ENCODE results near the gene IFNA8. TPM values are rescaled to one million over a fixed set of nuclear protein-coding genes. Genes with fewer than 3 reads are reported as not detected.

The IFNA8 gene
- total RNA-seq, 2 donors from 2014 or later = not detected

GRCh38 chr9:21412107-21412506, 3.2 kb downstream of the IFNA8 start:
- Histone ChIP-seq H3K9me3 (no peaks in the 10 kb centered on the region), H3K4me3 (no peak overlapping the region), H3K27me3 (replicated peaks; ENCODE audit: insufficient read depth) (no peaks in the 10 kb centered on the region), H3K36me3 (no peaks in the 10 kb centered on the region), H3K27ac (no peak overlapping the region), H3K4me1 (replicated peaks) (no peaks in the 10 kb centered on the region)
- TF ChIP-seq POLR2AphosphoS5 (IDR thresholded peaks at IDR 0.05) (no peak), POLR2A (IDR thresholded peaks at IDR 0.05) (no peak)
- TF ChIP-seq, protein P1, sequence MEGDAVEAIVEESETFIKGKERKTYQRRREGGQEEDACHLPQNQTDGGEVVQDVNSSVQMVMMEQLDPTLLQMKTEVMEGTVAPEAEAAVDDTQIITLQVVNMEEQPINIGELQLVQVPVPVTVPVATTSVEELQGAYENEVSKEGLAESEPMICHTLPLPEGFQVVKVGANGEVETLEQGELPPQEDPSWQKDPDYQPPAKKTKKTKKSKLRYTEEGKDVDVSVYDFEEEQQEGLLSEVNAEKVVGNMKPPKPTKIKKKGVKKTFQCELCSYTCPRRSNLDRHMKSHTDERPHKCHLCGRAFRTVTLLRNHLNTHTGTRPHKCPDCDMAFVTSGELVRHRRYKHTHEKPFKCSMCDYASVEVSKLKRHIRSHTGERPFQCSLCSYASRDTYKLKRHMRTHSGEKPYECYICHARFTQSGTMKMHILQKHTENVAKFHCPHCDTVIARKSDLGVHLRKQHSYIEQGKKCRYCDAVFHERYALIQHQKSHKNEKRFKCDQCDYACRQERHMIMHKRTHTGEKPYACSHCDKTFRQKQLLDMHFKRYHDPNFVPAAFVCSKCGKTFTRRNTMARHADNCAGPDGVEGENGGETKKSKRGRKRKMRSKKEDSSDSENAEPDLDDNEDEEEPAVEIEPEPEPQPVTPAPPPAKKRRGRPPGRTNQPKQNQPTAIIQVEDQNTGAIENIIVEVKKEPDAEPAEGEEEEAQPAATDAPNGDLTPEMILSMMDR (IDR thresholded peaks at IDR 0.05) = no peak
- intact Hi-C loops (cut with DNase I) = no loop called here
- no peak for DNase-seq (ENCODE audit: low spot score)

DNA sequence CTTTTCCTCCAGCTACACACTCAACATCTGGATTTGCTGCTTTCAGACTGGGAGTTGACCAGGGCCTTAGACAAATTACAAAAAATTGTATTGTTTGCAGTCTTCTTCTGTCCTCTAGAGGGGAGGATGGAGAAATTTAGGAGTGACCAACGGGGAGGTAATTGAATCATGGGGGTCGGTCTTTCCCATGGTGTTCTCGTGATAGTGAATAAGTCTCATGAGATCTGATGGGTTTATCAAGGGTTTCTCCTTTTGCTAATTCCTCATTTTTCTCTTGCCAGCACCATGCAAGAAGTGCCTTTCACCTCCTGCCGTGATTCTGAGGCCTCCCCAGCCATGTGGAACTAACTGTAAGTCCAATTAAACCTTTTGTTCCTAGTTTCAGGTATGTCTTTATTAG, 4.2 kb downstream of the IFNA8 start:
- H3K36me3 ChIP-seq = no peaks in the 10 kb centered on the region
- DNase-seq (ENCODE audit: low spot score) = no peak
- H3K27ac ChIP-seq = no peak overlapping the region
- WGBS = 91% methylated on average over 4 of the region's 4 CpGs
- intact Hi-C loops (cut with DNase I) = no loop called here
- no peaks in the 10 kb centered on the region for H3K9me3 ChIP-seq
- no peak overlapping the region for H3K4me3 ChIP-seq
- TF ChIP-seq, protein P1 (IDR thresholded peaks at IDR 0.05) = no peak
- no peak for TF ChIP-seq POLR2AphosphoS5 (IDR thresholded peaks at IDR 0.05)
- no peak for TF ChIP-seq POLR2A (IDR thresholded peaks at IDR 0.05)
- H3K4me1 ChIP-seq (replicated peaks) = no peaks in the 10 kb centered on the region
- H3K27me3 ChIP-seq (replicated peaks; ENCODE audit: insufficient read depth) = no peaks in the 10 kb centered on the region

GRCh38 chr9:21413624-21414023, 4.7 kb downstream of the IFNA8 start:
- Histone ChIP-seq H3K36me3 (no peaks in the 10 kb centered on the region), H3K27me3 (replicated peaks; ENCODE audit: insufficient read depth) (no peaks in the 10 kb centered on the region), H3K4me1 (replicated peaks) (no peaks in the 10 kb centered on the region), H3K4me3 (no peak overlapping the region), H3K27ac (no peak overlapping the region), H3K9me3 (no peaks in the 10 kb centered on the region)
- 71% methylated on average over 5 of the region's 5 CpGs for WGBS
- no peak for DNase-seq (ENCODE audit: low spot score)
- no peak for TF ChIP-seq POLR2AphosphoS5 (IDR thresholded peaks at IDR 0.05)
- TF ChIP-seq, protein P1 (IDR thresholded peaks at IDR 0.05) = no peak
- no peak for TF ChIP-seq POLR2A (IDR thresholded peaks at IDR 0.05)
- intact Hi-C loops (cut with DNase I) = no loop called here

GRCh38 chr9:21414220-21414940, 5.5 kb downstream of the IFNA8 start:
- intact Hi-C loops (cut with DNase I) = no loop called here
- TF ChIP-seq POLR2A (IDR thresholded peaks at IDR 0.05) = no peak
- no peak for TF ChIP-seq POLR2AphosphoS5 (IDR thresholded peaks at IDR 0.05)
- TF ChIP-seq, protein P1 (IDR thresholded peaks at IDR 0.05) = no peak

More at GRCh38 chr9:21414220-21414940, 5.5 kb downstream of the IFNA8 start:
- Histone ChIP-seq H3K27ac (no peak overlapping the region), H3K27me3 (replicated peaks; ENCODE audit: insufficient read depth) (no peaks in the 10 kb centered on the region), H3K4me3 (no peak overlapping the region), H3K9me3 (no peaks in the 10 kb centered on the region), H3K4me1 (replicated peaks) (no peaks in the 10 kb centered on the region), H3K36me3 (no peaks in the 10 kb centered on the region)
- no peak for DNase-seq (ENCODE audit: low spot score)
- WGBS = 94% methylated on average over 2 of the region's 2 CpGs
